OCI-M1 (cell line): Measurements from ENCODE around the gene CDX2.

Experiments used
- DNase-seq: peaks from one replicate; lab custom pipeline; 2025; lab: John Stamatoyannopoulos, UW

The CDX2 gene

DNA sequence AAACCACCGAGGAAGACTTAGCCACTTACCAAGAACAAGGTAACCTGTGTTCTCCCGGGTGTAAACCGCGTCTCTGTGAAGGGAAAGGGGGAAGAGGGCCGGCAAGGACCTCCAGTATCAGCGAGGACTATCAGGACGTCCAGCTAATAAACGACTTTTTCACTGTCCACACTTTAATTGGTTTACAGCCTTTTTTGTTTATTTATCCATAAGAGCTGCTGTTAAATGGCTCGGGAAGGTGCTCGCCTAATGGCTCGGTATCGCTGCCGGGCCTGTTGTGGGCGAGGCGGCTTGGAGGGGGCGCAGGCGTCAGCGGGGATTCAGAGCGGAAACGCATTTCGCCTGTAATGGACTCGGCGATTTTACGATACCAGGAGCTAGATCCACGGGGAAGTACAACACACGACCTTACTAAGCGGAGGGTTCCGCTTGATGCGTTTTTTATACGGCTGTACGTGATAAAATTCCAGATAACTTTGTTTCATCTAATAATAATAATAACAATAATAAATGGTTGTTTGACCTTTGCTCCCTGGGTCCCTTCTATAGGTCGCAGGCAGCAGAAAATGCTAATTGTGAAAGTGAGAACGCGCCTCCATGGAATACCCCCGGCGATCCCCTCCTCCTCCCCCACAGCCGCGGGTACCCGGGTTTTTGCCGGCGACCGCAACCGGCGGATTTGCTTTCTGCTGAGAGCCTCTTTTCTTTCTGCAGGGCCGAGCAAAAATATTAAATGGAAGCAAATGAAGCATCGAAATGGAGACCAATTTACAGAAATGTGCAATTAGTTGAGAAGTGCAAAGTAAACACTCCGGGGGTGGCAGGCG lies 51.8 kb downstream of the CDX2 start:
- no peak for DNase-seq

DNA sequence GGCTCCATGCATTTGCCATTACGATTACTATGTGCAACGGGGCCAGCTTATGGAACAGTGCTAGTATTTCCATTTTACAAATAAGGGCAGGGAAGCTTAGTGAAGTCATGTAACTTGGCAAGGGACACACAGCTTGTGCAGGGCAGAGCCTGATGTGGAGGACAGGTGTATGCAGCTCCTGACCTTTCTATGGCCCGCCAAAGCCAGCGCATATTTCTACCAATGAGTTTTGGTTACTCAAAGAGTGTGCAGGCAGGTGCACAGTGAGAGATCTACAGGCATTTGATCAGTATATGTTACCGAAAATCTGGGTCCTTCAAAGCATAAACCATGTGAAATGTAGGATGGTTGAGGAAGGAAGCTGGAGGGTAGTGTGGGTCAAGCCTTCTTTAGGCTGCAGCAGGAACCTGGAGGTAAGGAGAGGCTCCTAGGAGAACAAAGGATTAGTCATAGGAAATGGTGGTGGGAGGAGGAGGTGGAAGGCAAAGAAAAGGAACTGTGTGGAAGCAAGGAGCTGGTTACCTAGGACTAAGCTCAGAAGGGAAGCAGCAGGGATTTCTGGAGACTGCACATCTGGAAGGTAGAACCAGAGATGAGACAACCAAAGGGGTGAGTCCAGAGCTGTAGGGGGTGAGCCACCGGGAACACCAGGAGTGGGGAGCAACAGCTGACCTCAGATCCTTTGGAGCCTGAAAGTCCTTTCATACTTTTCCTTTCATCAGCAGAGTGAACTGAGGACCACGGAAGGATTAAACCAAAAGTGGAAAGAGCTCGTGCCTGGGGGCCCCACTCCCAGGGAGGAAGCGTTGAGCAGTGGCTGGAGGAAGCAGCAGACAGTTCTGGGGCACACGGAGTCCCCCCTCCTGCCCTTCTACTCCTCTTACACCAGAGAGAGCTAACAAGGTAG lies 53.6 kb downstream of the CDX2 start:
- no peak for DNase-seq

DNA sequence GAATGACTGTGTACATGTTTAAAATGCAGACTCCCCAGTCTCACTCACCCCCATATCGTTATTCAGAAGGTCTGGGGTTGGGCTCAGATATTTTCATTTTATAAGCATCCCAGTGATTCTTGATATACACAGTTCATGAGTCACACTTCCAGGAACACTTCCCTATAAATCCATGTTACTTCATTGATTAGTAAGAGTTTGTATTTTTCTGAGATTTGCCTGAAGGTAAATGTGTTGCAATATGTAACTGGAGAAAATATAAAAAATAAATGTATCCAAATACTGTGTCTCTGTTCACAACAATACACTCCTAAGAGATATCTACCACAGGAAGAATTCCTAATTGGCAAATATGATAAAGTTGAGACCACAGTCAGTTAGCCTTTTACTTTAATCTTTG lies 56.0 kb downstream of the CDX2 start:
- no peak for DNase-seq

DNA sequence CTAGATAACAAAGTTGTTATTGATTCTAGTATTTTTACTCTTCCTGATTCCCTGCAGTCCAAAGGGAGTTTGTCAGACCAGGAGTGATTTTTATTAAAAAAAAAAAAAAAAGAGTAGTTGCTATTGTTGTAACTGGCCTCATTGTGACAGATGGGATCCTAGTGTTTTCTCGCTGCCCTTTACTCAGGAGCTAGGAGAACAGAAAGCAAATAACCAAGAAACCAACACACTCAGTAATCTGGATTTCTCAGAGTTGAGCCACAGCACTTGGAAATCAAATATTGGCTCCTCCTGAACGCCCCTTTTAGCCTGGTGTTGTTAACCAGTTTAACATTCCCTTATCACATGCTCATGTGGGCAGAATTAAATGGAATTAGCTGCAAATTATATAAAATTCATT lies 57.6 kb downstream of the CDX2 start:
- no peak for DNase-seq
